ENCODE data around the gene NEK5. TPM values are rescaled to one million over a fixed set of nuclear protein-coding genes. Genes with fewer than 3 reads are reported as not detected.
"Not testable (repeated sequence)": the region's sequence is repeated elsewhere in the genome, so short reads cannot be mapped to it uniquely, and the experiment has no call there.

NEK5 gene
- total RNA-seq, 1 donor from 2014 or later: not detected

DNA sequence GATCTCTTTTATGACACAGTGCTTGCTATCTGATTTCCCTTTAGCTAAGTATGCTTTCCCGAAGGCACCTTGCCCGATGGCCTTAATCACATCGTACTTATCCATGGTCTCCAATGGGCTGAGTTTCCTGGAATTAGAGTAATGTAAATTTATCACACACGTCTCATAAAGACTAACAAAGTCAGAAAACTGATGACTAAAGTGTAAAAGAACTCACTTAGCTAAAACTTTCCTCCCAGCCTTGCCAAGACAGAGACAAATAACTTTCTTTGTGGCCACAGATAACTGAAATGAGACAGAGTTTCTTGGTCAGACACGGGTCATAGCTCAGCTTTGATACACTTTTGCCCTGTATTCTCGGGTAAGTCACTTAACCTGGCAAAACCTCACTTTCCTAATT lies 1.5 kb downstream of the NEK5 start:
- intact Hi-C loops (cut with micrococcal nuclease): loop anchor here (1.0 to 5.0 kb wide), 4 partner anchors 127 to 1000 kb away; partner anchors contain the start of gene TMEM272
- no peak overlapping the region for H3K4me3 Mint-ChIP-seq (ENCODE audit: low read depth)

DNA sequence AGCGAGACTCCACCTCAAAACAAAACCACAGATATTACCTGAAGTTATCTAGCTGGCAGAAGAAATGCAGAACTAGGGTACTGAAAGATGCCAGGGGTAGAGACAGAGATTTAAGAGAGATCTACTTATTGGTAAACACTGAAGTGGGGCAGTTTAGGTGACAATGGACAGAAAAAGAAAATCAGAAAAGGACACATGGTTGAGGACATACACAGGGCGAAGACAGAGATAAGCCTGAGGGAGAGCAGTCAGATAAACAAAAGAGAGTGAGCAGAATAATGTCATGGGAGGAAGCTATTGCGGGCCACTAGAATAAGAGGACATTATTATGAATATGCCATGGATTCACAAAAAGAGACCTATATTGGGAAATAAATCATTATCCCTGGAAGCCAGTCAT lies 3.3 kb downstream of the NEK5 start:
- intact Hi-C loops (cut with micrococcal nuclease): loop anchor here (5.0 kb wide), 2 partner anchors 278 to 998 kb away; partner anchors contain the start of gene TMEM272
- Mint-ChIP-seq H3K4me3 (ENCODE audit: low read depth) (no peak overlapping the region), H3K27ac (no peak overlapping the region), H3K9me3 (no peaks in the 10 kb centered on the region), H3K27me3 (ENCODE audit: low read depth) (peaks cover 22% of the 10 kb centered on the region), H3K4me1 (ENCODE audit: low read depth) (peaks cover 16% of the 10 kb centered on the region), H3K36me3 (ENCODE audit: low read depth) (no peaks in the 10 kb centered on the region)
- no peak for DNase-seq (ENCODE audit: low spot score)

More for the DNA sequence above, 1.5 kb downstream of the NEK5 start:
- H3K27me3 Mint-ChIP-seq (ENCODE audit: low read depth): peaks cover 22% of the 10 kb centered on the region
- no peaks in the 10 kb centered on the region for H3K9me3 Mint-ChIP-seq
- peaks cover 16% of the 10 kb centered on the region for H3K4me1 Mint-ChIP-seq (ENCODE audit: low read depth)
- no peak overlapping the region for H3K27ac Mint-ChIP-seq
- DNase-seq (ENCODE audit: low spot score): no peak
- H3K36me3 Mint-ChIP-seq (ENCODE audit: low read depth): no peaks in the 10 kb centered on the region

DNA sequence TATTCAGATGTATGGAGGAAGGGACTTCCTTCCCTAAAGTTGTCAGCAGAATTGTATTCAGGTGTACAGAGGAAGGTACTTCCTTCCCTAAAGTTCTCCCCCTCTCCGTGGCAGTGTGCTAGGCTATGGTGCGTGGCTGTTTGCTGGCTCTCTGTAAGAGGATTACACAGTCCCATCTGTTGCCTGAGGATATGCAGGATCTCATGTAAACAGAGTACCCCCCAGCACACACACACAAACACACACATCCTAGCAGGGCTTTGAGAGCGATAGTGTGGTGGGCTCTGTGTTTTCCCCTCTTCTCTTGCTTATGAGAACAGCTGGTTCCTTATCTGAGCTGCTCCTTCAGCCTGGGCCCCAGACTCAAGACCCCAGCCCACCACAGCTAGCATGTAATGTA lies 10.3 kb downstream of the NEK5 start:
- no peaks in the 10 kb centered on the region for H3K36me3 Mint-ChIP-seq (ENCODE audit: low read depth)
- no peak for DNase-seq (ENCODE audit: low spot score)
- no peaks in the 10 kb centered on the region for H3K9me3 Mint-ChIP-seq
- H3K4me1 Mint-ChIP-seq (ENCODE audit: low read depth): no peaks in the 10 kb centered on the region
- no peak overlapping the region for H3K27ac Mint-ChIP-seq
- H3K27me3 Mint-ChIP-seq (ENCODE audit: low read depth): peaks cover 32% of the 10 kb centered on the region
- intact Hi-C loops (cut with micrococcal nuclease): no loop called here
- H3K4me3 Mint-ChIP-seq (ENCODE audit: low read depth): no peak overlapping the region

DNA sequence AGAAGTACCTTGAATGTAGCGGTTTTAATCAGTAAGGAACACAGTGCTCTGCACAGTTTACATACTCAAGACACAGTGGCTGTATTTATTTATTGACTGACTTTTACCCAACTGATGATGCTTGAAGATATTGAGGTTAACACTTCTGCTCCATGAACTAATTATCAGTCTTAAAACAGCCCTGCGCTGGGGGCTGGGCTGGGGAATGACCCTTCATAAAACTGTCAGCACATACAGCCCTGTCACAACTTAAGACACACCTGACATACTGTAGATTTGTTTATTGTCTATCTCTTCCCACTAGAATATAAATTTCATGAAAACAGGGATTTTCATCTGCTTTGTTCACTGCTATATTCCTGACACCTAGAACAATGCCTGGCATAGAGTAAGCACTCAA lies 10.8 kb downstream of the NEK5 start:
- Mint-ChIP-seq H3K27ac (no peak overlapping the region), H3K9me3 (no peaks in the 10 kb centered on the region), H3K27me3 (ENCODE audit: low read depth) (peaks cover 30% of the 10 kb centered on the region), H3K4me3 (ENCODE audit: low read depth) (no peak overlapping the region), H3K36me3 (ENCODE audit: low read depth) (no peaks in the 10 kb centered on the region), H3K4me1 (ENCODE audit: low read depth) (no peaks in the 10 kb centered on the region)
- DNase-seq (ENCODE audit: low spot score): no peak
- intact Hi-C loops (cut with micrococcal nuclease): no loop called here

DNA sequence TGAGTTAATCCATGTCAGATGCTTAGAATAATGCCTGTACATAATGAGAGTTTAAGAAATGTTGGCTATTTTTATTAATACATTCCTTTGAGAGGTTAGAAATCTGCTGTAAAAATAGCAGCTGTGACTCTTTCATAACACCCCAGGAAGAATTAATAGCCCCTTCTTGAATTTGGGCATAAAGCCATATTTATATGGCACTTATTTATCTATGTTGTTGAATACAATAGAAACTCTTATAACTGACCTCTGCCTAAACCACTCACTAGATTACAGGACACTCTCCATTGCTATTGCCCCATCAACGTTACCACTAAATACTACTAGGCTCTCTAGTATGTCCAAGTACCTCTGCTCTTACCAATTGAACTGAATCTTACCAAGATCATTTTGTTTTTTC lies 16.3 kb downstream of the NEK5 start:
- peaks cover 33% of the 10 kb centered on the region for H3K27me3 Mint-ChIP-seq (ENCODE audit: low read depth)
- H3K4me3 Mint-ChIP-seq (ENCODE audit: low read depth): no peak overlapping the region
- no peak overlapping the region for H3K27ac Mint-ChIP-seq
- no peaks in the 10 kb centered on the region for H3K36me3 Mint-ChIP-seq (ENCODE audit: low read depth)
- intact Hi-C loops (cut with micrococcal nuclease): no loop called here
- no peaks in the 10 kb centered on the region for H3K4me1 Mint-ChIP-seq (ENCODE audit: low read depth)
- H3K9me3 Mint-ChIP-seq: no peaks in the 10 kb centered on the region
- no peak for DNase-seq (ENCODE audit: low spot score)

DNA sequence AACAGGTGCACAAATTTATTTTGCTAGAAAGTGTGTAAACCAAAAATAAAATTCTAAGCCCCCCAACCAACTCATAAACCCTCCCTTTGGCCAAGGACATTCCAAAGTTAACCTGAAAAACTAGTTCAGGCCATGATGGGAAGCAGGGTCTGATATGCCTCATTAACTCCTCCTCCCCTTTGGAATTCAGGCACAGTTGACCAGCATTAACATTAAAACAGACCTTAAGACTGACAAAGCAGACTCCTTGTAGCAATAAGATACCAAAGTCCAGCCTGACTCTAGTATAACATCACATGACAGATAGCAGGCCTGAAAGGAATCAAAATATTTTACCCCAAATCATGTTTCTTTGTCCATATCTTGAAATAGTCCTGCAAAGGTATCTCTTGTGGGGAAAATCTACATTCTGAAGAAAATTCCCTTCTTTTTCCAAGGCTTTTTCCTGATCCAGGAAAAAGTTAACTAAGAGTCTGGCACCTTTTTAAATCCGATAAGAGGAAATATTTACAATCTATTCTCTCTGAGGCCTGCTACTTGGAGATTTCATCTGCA lies 19.7 kb downstream of the NEK5 start:
- no peak overlapping the region for H3K4me3 Mint-ChIP-seq (ENCODE audit: low read depth)
- H3K9me3 Mint-ChIP-seq: no peaks in the 10 kb centered on the region
- peaks cover 27% of the 10 kb centered on the region for H3K27me3 Mint-ChIP-seq (ENCODE audit: low read depth)
- intact Hi-C loops (cut with micrococcal nuclease): no loop called here
- peaks cover 1% of the 10 kb centered on the region for H3K4me1 Mint-ChIP-seq (ENCODE audit: low read depth)
- H3K27ac Mint-ChIP-seq: no peak overlapping the region
- no peaks in the 10 kb centered on the region for H3K36me3 Mint-ChIP-seq (ENCODE audit: low read depth)
- DNase-seq (ENCODE audit: low spot score): no peak

DNA sequence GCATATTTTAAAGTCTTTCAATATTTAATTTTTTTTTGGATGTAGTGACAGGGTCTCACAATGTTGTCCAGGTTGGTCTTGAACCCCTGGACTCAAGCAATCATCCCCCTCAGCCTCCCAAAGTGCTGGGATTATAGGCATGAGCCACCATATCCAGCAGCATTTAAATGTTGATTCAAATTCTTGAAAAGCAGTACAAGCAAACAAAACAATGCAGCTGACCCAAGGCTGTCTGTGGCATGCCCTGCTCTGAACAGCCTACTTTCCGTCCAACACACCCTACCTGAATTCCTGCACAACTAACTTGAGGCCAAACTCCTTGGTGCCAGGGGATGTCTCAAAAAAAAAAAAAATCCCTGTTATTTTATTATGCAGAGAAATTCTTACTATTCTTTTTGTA lies 23.0 kb downstream of the NEK5 start:
- Mint-ChIP-seq H3K27ac (no peak overlapping the region), H3K36me3 (ENCODE audit: low read depth) (no peaks in the 10 kb centered on the region), H3K27me3 (ENCODE audit: low read depth) (peaks cover 12% of the 10 kb centered on the region), H3K4me1 (ENCODE audit: low read depth) (peaks cover 1% of the 10 kb centered on the region), H3K9me3 (no peaks in the 10 kb centered on the region), H3K4me3 (ENCODE audit: low read depth) (no peak overlapping the region)
- intact Hi-C loops (cut with micrococcal nuclease): no loop called here
- no peak for DNase-seq (ENCODE audit: low spot score)

DNA sequence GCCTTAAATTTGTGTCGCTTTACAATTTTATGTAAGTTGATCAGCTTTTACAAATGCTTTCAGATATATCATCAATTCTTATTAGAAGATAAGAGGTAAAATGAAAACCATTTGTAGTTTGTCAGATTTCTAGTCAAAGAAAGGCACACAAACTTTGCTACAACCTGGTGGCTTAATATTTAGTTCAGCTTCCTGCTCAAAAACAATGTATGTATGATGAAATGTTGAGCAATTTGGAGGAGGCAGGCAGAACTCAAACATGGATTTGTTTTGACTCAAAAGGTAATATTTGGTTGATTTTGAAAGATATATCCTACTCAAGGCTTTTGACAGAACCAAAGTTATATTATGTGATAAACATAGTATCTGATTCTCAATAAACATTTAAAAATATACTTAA lies 24.2 kb downstream of the NEK5 start:
- intact Hi-C loops (cut with micrococcal nuclease): no loop called here
- Mint-ChIP-seq H3K27ac (no peak overlapping the region), H3K27me3 (ENCODE audit: low read depth) (peaks cover 2% of the 10 kb centered on the region), H3K4me3 (ENCODE audit: low read depth) (no peak overlapping the region), H3K4me1 (ENCODE audit: low read depth) (peaks cover 1% of the 10 kb centered on the region), H3K9me3 (no peaks in the 10 kb centered on the region), H3K36me3 (ENCODE audit: low read depth) (no peaks in the 10 kb centered on the region)
- DNase-seq (ENCODE audit: low spot score): no peak

DNA sequence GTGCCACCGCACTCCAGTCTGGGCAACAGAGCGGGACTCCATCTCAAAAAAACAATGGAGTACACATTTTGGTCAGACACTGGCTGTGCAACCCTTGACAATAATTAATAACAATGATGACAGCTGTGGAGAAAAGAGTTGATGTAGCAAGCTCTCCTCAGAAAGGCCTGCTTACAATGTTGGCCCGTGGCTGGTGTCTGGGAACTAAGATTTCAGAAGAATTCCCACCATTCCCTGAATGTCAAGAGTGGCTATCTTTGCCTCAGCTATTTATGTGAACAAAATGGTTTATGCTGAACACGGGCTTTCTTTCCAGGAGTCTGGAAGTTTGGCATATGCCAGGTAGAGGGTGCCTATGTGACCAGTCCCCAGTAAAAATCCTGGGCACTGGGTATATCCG lies 25.5 kb downstream of the NEK5 start:
- Mint-ChIP-seq H3K4me3 (ENCODE audit: low read depth) (no peak overlapping the region), H3K4me1 (ENCODE audit: low read depth) (peaks cover 1% of the 10 kb centered on the region), H3K27me3 (ENCODE audit: low read depth) (no peaks in the 10 kb centered on the region), H3K36me3 (ENCODE audit: low read depth) (no peaks in the 10 kb centered on the region), H3K9me3 (no peaks in the 10 kb centered on the region), H3K27ac (no peak overlapping the region)
- intact Hi-C loops (cut with micrococcal nuclease): no loop called here
- no peak for DNase-seq (ENCODE audit: low spot score)

DNA sequence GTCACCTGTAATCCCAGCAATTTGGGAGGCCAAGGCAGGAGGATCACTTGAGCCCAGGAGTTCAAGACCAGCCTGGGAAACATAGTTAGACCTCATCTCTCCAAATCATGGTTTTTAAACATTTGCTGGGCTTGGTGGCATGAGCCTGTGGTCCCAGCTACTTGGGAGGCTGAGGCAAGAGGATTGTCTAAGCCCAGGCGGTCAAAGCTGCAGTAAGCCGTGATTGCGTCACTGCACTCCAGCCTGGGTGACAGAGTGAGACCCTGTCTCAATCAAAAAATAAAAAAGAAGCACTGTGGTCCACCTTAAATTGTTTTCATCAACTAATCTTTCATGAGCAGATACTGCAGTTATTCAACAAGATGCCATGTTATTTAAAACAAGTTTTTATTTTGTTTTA lies 26.4 kb downstream of the NEK5 start:
- H3K4me3 Mint-ChIP-seq (ENCODE audit: low read depth); DNase-seq (ENCODE audit: low spot score); H3K36me3 Mint-ChIP-seq (ENCODE audit: low read depth); intact Hi-C loops (cut with micrococcal nuclease); H3K4me1 Mint-ChIP-seq (ENCODE audit: low read depth); H3K27me3 Mint-ChIP-seq (ENCODE audit: low read depth); H3K9me3 Mint-ChIP-seq; H3K27ac Mint-ChIP-seq: not testable (repeated sequence)

DNA sequence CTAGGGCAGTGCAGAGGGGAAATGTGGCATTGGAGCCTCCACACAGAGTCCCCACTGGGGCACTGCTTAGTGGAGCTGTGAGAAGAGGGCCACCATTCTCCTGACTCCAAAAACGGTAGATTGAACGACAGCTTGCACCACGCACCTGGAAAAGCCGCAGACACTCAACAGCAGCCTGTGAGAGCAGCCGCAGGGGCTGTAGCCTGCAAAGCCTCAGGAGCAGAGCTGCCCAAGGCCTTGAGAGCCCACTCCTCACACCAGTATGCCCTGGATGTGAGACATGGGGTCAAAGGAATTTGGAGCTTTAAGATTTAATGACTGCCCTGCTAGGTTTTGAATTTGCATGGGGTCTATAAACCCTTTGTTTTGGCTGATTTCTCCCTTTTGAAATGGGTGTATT lies 31.7 kb downstream of the NEK5 start:
- no peak for DNase-seq (ENCODE audit: low spot score)
- intact Hi-C loops (cut with micrococcal nuclease): no loop called here
- peaks cover 4% of the 10 kb centered on the region for H3K27me3 Mint-ChIP-seq (ENCODE audit: low read depth)

DNA sequence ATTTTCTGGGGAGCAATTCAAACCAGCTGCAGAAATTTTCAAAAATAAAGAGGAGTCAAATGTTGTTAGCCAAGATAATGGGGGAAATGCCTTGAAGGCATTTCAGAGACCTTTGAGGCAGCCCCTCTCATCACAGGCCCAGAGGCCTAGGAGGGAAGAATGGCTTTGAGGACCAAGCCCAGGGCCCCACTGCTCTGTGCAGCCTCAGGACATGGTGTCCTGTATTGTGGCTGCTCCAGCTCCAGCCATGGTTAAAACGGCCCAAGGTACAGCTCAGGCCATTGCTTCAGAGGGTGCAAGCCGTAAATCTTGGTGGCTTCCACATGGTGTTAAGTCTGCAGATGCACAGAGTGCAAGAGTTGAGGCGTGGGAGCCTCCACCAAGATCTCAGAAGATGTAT lies 32.1 kb downstream of the NEK5 start:
- no peaks in the 10 kb centered on the region for H3K9me3 Mint-ChIP-seq
- DNase-seq (ENCODE audit: low spot score): no peak
- H3K27me3 Mint-ChIP-seq (ENCODE audit: low read depth): peaks cover 4% of the 10 kb centered on the region
- intact Hi-C loops (cut with micrococcal nuclease): no loop called here
- no peaks in the 10 kb centered on the region for H3K4me1 Mint-ChIP-seq (ENCODE audit: low read depth)
- no peak overlapping the region for H3K4me3 Mint-ChIP-seq (ENCODE audit: low read depth)
- no peaks in the 10 kb centered on the region for H3K36me3 Mint-ChIP-seq (ENCODE audit: low read depth)
- no peak overlapping the region for H3K27ac Mint-ChIP-seq

More for the DNA sequence above, 31.7 kb downstream of the NEK5 start:
- Mint-ChIP-seq H3K9me3 (no peaks in the 10 kb centered on the region), H3K4me3 (ENCODE audit: low read depth) (no peak overlapping the region), H3K27ac (no peak overlapping the region), H3K4me1 (ENCODE audit: low read depth) (no peaks in the 10 kb centered on the region), H3K36me3 (ENCODE audit: low read depth) (no peaks in the 10 kb centered on the region)

DNA sequence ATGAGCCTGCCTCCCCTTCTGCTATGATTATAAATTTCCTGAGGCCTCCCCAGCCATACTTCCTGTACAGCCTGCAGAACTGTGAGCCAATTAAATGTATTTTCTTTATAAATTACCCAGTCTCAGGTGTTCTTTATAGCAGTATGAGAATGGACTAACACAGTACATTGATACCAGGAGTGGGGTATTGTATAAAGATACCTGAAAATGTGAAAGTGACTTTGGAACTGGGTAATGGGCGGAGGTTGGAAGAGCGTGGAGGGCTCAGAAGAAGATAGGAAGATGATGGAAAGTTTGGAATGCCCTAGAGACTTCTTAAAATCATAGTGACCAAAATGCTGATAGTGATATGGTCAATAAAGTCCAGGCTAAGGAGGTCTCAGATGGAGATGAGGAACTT lies 32.8 kb downstream of the NEK5 start:
- intact Hi-C loops (cut with micrococcal nuclease): no loop called here
- Mint-ChIP-seq H3K9me3 (no peaks in the 10 kb centered on the region), H3K36me3 (ENCODE audit: low read depth) (no peaks in the 10 kb centered on the region), H3K27ac (no peak overlapping the region), H3K27me3 (ENCODE audit: low read depth) (peaks cover 4% of the 10 kb centered on the region), H3K4me1 (ENCODE audit: low read depth) (no peaks in the 10 kb centered on the region), H3K4me3 (ENCODE audit: low read depth) (no peak overlapping the region)
- DNase-seq (ENCODE audit: low spot score): no peak

DNA sequence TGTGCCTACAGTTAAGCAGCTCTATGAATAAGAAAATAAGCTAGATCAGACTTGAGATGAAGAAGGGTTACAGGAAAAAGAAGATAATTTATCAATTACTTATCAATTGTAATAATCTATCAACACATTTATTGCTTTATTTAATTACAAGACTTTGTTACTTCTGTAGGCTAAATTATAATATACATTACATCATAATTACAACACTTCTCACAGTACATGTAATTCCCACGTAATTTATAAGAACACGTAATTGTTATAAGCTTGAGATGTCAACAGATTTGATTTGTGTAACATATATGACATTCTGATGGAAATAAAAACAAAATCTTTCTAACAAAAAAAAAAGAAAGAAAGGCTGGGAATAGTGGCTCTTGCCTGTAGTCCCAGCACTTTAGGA lies 36.8 kb downstream of the NEK5 start:
- peaks cover 6% of the 10 kb centered on the region for H3K27me3 Mint-ChIP-seq (ENCODE audit: low read depth)
- no peaks in the 10 kb centered on the region for H3K36me3 Mint-ChIP-seq (ENCODE audit: low read depth)
- intact Hi-C loops (cut with micrococcal nuclease): no loop called here
- no peaks in the 10 kb centered on the region for H3K4me1 Mint-ChIP-seq (ENCODE audit: low read depth)
- H3K27ac Mint-ChIP-seq: no peak overlapping the region
- no peak overlapping the region for H3K4me3 Mint-ChIP-seq (ENCODE audit: low read depth)
- no peaks in the 10 kb centered on the region for H3K9me3 Mint-ChIP-seq
- DNase-seq (ENCODE audit: low spot score): no peak
